Ectodermal cell (in vitro differentiated cells): ENCODE data around the gene CD44.

ENCODE experiments used
- H3K27ac ChIP-seq: 2 replicates; pipeline ENCODE4 v1.7.0; 2013; ENCODE audit warnings: mild to moderate bottlenecking, low read depth, low read length; ENCODE audit not compliant: insufficient read depth, poor library complexity, severe bottlenecking
- H3K27me3 ChIP-seq: 2 replicates; pipeline ENCODE4 v1.7.0; 2013; ENCODE audit warnings: mild to moderate bottlenecking, low read length; ENCODE audit not compliant: insufficient read depth, control insufficient read depth, poor library complexity, severe bottlenecking
- H3K36me3 ChIP-seq: one replicate; pipeline ENCODE4 v1.7.0; 2013; ENCODE audit warnings: low read length; ENCODE audit not compliant: control insufficient read depth, insufficient read depth
- H3K4me1 ChIP-seq: one replicate; pipeline ENCODE4 v1.7.0; 2013; ENCODE audit warnings: low read length; ENCODE audit not compliant: control insufficient read depth, insufficient read depth
- H3K4me3 ChIP-seq: 2 replicates; pipeline ENCODE4 v1.7.0; 2013; ENCODE audit warnings: low read depth, low read length, control low read depth; ENCODE audit not compliant: insufficient read depth
- H3K9me3 ChIP-seq: 2 replicates; pipeline ENCODE4 v1.7.0; 2013; ENCODE audit warnings: mild to moderate bottlenecking, low read length, moderate library complexity; ENCODE audit not compliant: control insufficient read depth
- WGBS, 2 experiments: methylation state at CpG; one replicate each; pipeline ENCODE4 v1.1.7; 2013; ENCODE audit warnings: missing lambda C conversion rate in 2 of 2; 5-methylcytosine and 5-hydroxymethylcytosine counted together

Gene CD44

DNA sequence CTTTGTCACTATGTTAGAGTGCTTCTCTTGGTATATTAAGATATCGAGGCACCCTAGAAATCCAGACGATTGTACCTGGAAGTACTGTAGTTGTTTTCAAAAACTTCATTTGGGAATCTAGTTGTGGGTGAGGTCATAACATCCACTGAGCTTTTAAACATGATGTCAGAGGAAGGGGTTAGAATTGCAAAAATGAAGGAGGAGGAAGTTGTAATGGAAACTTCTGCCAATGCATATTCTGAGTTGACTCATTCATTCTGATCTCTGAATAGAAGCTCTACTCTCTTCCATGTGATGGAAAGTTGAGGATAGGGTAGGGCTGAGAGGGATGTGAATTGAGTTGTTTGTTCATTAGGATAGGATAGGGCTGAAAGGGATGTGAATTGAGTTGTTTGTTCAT, 7.7 kb downstream of the CD44 start:
- Histone ChIP-seq H3K4me1 (peaks cover under 1% of the 10 kb centered on the region), H3K27ac (no peak overlapping the region), H3K4me3 (no peak overlapping the region), H3K36me3 (no peaks in the 10 kb centered on the region), H3K27me3 (no peaks in the 10 kb centered on the region), H3K9me3 (no peaks in the 10 kb centered on the region)
- WGBS, 2 experiments = 96 to 98% methylated on average over 2 of the region's 2 CpGs

DNA sequence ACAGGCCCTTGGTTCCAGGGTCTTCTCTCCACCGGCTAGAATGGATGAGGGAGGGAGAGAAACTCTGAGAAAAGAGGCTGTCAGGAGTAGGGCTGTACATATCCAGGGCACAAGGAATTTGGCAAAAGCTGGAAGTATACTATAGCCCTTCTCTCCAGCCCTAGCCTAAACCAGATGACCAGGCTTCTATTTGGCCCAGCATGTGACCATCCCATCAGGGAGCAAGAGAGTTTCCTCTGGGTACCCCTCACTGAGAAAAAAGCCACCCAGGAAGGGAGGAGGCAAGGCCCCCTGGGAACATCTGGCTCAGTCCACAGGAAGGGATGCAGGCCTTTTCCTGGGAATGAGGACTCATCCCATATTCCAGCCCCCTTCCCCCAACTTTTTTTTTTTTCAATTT, 8.3 kb downstream of the CD44 start:
- H3K36me3 ChIP-seq = no peaks in the 10 kb centered on the region
- H3K4me1 ChIP-seq = peaks cover 6% of the 10 kb centered on the region
- 71 to 76% methylated on average over 1 of the region's 1 CpG for WGBS, 2 experiments

DNA sequence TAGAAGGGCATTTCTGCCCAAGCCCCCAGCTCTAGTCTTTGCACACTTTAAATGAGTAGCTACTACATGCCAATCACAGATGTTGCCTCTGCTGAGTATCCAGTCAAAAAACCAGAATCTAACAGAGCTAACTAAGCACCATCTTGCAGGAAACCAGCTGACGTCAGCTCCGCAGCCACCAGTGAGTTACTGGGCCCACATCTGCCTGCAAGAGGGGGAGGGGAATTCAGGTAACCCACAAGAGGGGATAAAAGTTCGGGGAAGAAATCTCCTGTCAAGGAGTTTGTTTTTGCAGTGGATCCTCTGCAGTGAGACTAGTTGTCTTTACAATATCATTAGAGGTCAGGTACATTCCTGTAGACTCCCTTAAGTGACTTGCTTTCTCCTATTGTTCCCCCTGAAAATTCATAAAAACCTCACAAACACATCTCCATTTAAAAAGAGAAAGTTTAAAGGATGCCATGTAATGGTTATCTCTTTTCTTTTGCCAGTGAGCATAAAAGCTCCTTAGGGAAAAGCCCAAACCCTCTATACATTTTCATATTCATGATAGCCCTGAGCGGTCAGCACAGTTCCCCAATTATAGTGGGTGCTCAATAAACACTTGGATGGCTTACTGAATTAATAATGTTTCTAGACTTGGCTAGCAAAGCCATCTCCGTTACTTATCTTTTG, 9.3 kb downstream of the CD44 start:
- WGBS, 2 experiments = 89 to 95% methylated on average over 5 of the region's 5 CpGs
- Histone ChIP-seq H3K27me3 (no peaks in the 10 kb centered on the region), H3K36me3 (no peaks in the 10 kb centered on the region), H3K4me3 (no peak overlapping the region), H3K4me1 (peaks cover 6% of the 10 kb centered on the region), H3K27ac (no peak overlapping the region), H3K9me3 (no peaks in the 10 kb centered on the region)

More for the DNA sequence above, 8.3 kb downstream of the CD44 start:
- no peak overlapping the region for H3K4me3 ChIP-seq
- H3K27ac ChIP-seq = no peak overlapping the region
- no peaks in the 10 kb centered on the region for H3K27me3 ChIP-seq
- no peaks in the 10 kb centered on the region for H3K9me3 ChIP-seq

DNA sequence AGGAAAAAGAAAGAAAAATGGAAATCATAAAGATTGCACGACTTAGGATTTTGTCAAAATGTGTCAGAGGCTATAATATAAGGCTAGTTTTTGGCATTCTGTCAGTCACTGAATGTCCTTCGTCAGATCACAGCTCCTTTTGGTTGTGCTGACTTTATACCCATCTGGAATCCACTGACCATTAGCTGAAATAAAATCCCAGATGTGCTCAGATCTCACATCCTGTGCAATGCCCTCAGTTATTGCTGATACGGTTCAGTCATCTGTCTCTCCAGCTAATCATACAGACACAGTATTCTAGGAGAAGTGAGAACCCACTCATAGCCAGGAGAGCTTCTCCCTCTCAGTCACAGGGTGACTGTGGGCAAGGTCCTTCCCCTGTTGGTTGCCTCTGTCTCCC, 11.5 kb downstream of the CD44 start:
- Histone ChIP-seq H3K4me3 (no peak overlapping the region), H3K36me3 (no peaks in the 10 kb centered on the region), H3K4me1 (peaks cover 6% of the 10 kb centered on the region), H3K27me3 (no peaks in the 10 kb centered on the region), H3K9me3 (no peaks in the 10 kb centered on the region), H3K27ac (no peak overlapping the region)
- WGBS, 2 experiments = 89 to 91% methylated on average over 3 of the region's 3 CpGs

DNA sequence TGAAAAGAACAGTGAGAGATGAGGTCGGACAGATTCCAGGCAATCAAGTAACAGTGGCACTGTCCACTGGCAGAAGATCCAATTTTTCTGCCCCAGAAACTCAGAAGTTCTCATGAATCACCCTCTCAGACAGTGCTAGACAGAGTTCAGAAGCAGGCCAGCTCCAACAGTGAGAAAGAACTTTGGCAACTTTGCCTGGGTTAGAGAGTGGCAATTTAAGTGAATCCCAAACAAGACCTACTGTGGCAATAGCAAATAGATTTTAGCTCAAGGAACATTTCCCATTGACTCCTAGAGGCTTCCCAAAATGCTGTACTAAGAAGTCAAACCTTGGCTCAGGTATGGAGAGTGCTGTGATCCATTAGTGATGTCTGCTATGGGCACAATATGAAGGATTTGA, 12.3 kb downstream of the CD44 start:
- Histone ChIP-seq H3K36me3 (no peaks in the 10 kb centered on the region), H3K9me3 (no peaks in the 10 kb centered on the region), H3K27me3 (no peaks in the 10 kb centered on the region), H3K4me3 (no peak overlapping the region), H3K4me1 (peaks cover 6% of the 10 kb centered on the region), H3K27ac (no peak overlapping the region)
- 91 to 93% methylated on average over 1 of the region's 1 CpG for WGBS, 2 experiments

DNA sequence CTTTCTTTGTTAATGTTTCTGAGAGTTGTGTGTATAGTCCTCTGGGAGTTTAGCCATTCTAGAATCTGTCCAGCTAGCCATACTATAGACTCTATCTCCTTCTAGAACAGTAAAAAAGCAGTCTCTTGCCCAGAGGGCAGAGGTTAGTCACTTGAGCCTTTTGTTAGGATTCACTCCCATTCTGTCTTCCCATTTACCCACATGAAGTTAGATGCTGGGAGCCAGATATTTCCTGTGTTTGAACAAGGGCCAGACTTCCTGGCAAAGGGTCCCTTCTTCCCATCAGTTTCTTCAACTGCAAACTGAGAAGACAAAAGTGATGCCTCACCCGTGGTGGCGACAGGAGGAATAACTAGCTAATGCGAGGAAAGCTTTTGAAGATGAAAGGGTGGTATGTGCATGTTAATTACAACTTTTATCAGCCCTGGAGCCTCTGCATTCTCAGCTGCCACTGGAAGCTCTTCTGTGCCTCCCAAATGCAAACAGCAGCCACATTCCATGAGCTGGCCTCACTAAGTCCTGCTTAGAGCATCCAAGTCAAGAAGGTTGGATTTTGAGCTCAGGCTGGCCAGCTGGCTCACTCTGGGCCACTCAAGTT, 12.8 kb downstream of the CD44 start:
- Histone ChIP-seq H3K27me3 (no peaks in the 10 kb centered on the region), H3K36me3 (no peaks in the 10 kb centered on the region), H3K4me3 (no peak overlapping the region), H3K9me3 (no peaks in the 10 kb centered on the region), H3K4me1 (peaks cover 6% of the 10 kb centered on the region), H3K27ac (no peak overlapping the region)
- 15 to 24% methylated on average over 3 of the region's 3 CpGs for WGBS, 2 experiments

DNA sequence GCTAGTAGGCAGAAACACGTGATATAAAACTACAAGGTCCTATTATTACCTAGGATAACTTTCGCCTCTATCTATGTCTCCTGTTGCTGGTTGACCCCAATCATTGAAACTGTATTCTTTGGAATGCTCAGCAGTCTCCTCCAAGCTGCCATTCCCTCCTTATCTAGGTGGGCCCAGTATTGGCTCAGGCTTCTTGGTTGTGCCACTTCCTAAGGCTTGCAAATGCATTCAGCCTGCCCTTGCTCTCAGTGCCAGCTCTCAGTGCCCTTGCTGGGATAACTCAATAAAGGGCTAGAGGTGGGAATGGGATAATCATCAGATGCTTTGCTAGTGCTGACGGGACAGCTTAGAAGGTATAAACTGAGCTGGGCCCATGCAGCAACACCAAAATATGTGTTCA, 13.6 kb downstream of the CD44 start:
- Histone ChIP-seq H3K4me3 (no peak overlapping the region), H3K9me3 (no peaks in the 10 kb centered on the region), H3K27me3 (no peaks in the 10 kb centered on the region), H3K4me1 (peaks cover 6% of the 10 kb centered on the region), H3K27ac (no peak overlapping the region), H3K36me3 (no peaks in the 10 kb centered on the region)
- WGBS, 2 experiments = 90 to 92% methylated on average over 3 of the region's 3 CpGs

DNA sequence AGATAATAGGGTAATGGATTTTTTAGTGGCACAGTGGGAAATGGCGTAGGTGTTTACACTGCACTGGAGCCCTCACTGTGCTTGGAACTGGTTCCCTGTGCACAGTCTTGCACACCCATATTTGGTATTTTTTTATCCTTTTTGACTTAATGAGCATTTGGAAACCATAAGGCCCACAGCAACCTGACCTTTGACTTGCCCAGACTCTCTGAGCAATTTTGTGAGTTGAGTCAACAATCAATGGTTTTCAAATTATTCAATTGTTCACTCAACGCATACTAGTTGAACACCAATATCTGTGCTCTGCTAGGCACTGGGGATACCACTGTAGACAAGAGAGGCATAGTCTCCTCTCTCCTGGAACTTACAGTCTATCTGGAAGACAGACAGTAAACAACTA, 14.3 kb downstream of the CD44 start:
- WGBS, 2 experiments = 94 to 98% methylated on average over 2 of the region's 2 CpGs
- Histone ChIP-seq H3K27ac (no peak overlapping the region), H3K4me1 (peaks cover 11% of the 10 kb centered on the region), H3K36me3 (no peaks in the 10 kb centered on the region), H3K27me3 (no peaks in the 10 kb centered on the region), H3K4me3 (no peak overlapping the region), H3K9me3 (no peaks in the 10 kb centered on the region)

DNA sequence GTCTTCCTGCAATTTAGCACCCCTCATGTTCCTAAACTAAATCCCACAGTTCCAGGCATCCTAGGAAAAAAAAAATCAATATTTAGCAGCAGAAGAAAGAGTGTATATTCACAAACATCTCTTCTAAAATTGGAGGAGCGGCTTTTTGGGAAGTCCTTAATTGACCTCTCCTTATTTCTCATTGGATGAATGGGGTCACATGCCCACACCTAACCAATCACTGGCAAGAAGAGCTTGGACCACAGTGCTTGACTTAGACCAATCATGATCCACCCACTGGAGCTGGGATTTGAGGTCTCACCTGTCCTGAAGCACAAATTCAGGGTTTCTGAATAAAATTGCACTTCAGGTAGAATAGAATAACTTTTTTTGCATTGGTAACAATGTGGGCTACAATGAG, 16.0 kb downstream of the CD44 start:
- H3K27me3 ChIP-seq = no peaks in the 10 kb centered on the region
- H3K4me1 ChIP-seq = peaks cover 22% of the 10 kb centered on the region
- no peak overlapping the region for H3K27ac ChIP-seq
- 80 to 97% methylated on average over 1 of the region's 1 CpG for WGBS, 2 experiments
- H3K4me3 ChIP-seq = no peak overlapping the region
- H3K9me3 ChIP-seq = no peaks in the 10 kb centered on the region
- no peaks in the 10 kb centered on the region for H3K36me3 ChIP-seq

DNA sequence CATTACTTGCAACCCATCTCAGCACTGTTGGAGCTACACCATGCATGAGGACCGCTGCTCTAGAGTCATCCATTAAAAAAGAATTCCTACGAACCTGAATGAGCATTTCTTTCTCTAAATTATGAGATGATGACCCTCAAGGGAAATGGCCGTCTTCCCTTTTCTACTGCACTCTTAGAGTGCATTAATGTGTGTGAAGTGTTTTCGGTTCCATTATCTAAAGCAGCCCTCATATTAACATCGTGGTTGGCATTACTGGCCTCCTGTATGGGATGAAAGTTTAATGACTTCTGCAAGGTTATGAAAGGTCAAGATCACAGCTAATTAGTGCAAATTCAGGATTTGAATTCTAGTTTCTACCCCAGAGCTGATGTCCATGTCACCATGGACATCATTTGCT, 16.7 kb downstream of the CD44 start:
- WGBS, 2 experiments = 94 to 95% methylated on average over 5 of the region's 5 CpGs
- no peak overlapping the region for H3K27ac ChIP-seq
- peaks cover 22% of the 10 kb centered on the region for H3K4me1 ChIP-seq
- H3K27me3 ChIP-seq = no peaks in the 10 kb centered on the region
- H3K36me3 ChIP-seq = no peaks in the 10 kb centered on the region
- H3K4me3 ChIP-seq = no peak overlapping the region
- no peaks in the 10 kb centered on the region for H3K9me3 ChIP-seq
